Measurements from ENCODE around the gene IMMP2L.
"Not testable (repeated sequence)": the region's sequence is repeated elsewhere in the genome, so short reads cannot be mapped to it uniquely, and the experiment has no call there.

Gene IMMP2L

DNA sequence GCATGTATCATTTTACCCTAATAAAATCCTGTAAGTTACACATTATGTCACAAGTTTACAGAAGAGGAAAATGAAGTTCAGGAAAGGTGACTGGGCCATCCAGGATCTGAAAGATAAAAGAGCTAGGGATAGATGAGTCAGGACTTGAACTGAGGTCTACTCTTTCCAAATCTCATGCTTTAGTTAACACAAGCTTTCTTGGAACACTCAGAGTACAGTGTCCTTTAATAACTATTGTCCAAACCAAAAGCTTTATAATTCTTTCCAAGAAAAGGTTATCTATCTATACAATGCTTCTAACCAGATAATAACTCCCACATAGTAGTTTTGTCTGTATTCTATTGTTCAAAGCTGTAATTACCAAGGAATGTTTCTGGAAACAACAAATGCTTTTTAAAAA is 306.7 kb downstream of the IMMP2L start:
- no peak for DNase-seq

DNA sequence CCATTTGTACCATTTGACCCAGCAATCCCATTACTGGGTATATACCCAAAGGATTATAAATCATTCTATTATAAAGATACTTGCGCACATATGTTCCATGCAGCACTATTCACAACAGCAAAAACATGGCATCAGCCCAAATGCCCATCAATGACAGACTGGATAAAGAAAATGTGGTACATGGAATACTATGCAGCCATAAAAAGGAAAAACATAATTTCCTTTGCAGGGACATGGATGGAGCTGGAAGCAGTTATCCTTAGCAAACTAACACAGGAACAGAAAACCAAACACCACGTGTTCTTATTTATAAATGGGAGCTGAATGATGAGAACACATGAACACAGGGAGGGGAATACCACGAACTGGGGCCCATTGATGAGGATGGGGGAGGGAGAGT is 310.9 kb downstream of the IMMP2L start:
- not testable (repeated sequence) for DNase-seq

DNA sequence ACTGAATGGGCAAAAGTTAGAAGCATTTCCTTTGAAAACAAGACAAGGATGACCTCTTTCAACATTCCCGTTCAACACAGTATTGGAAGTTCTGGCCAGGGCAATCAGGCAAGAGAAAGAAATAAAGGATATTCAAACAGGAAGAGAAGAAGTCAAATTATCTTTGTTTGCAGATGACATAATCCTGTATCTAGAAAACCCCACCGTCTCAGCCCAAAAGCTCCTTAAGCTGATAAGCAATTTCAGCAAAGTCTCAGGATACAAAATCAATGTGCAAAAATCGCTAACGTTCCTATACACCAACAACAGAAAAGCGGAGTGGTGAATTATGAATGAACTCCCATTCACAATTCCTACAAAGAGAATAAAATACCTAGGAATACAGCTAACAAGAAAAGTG is 312.5 kb downstream of the IMMP2L start:
- not testable (repeated sequence) for DNase-seq

DNA sequence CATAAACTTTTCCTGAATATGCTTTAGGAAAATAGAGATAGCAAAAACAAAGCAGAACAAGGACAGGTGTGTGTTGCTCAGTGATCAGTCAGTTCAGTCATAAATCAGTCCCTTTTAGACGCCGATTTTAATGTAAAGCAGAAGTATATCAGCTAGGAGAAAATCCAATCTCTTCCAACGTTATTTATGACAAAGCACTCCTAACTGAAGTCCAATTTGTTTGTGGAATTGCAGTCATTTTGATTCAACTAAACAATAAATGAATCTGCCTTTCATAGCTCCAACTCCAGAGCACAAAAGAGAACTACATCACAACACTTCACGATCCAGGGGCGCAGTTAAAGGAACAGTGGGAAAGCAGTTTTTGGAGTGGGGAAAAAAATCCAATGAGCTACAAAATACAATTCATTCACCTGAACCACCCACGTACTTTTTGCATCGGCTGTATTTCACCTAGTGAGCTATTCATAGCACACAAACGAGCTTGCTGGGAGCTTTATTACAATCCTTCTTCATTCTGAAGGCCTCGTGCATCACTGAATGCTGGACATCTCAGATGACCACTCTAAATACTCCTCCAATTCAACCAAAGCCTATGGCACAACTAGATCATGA is 320.0 kb downstream of the IMMP2L start:
- no peak for DNase-seq

DNA sequence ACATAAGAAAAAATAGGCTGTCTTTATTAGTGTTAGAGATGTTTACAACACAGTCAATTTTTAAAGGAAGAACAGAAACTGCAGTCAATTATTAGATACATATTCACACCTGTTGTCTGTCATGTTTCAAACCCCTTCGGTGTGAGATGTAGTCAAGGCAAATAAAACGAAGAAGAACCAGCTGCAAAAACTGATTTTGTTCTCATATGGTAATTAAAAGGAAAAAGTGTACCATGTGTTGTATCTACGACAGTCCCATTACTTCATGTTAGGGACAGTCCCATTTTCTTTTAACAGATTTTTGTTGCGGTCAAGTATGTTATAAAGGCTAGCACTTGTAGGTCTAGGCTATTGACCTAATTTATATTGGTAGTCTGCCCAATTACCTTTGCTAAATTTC is 321.9 kb downstream of the IMMP2L start:
- DNase-seq: no peak

DNA sequence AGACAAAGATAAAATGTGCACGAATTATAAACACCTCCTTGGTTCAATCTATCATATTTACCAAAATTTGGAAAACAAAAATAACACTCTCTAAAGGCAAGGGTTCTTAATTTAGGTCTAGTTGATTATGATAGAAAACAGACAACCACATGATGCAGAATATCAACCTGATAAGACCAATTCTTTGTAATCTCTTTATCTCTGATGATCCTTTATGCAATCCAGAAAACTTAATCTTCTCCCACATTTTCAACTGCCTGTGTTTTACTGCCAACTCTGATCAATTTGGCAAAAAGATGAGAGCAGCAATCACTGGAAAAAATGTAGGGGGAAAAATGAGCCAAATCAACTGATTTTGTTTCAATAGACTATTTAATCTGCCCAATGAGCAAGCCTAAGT is 322.9 kb downstream of the IMMP2L start:
- DNase-seq: no peak

DNA sequence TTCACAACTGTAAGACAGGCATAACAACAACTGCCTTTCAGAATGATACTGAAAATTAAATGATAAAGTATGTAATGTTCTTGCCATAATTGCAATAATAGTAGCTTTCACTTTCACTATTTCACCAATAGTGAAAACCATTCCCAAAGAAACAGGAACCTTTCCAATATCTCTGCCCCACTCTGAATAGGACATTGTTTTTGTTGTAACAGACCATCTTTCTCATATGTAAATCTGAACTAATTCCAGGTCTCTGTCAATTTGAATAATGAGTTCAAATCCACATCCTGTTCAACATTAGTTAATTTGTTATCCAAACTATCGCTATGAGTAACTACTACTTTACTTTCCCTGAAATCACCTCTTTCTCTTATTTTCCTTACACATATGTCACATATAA is 323.4 kb downstream of the IMMP2L start:
- no peak for DNase-seq

DNA sequence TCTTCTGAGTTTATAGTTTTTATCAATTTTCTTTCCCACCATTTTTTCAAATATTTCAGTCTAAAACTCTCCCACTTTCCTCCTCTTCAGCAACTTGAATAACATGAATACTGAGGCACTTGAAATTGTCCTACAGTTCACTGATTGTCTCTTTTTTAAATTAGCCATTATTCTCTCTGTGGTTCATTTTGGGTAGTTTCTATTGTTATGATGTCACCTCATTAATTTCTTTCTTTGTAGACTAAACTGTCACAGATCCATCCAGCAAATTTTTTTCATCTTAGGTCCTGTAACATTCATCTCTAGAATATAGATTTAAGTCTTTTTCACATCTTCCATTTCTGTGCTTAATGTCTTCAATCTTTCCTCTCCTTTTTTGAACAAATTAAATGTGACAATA is 326.6 kb downstream of the IMMP2L start:
- no peak for DNase-seq

DNA sequence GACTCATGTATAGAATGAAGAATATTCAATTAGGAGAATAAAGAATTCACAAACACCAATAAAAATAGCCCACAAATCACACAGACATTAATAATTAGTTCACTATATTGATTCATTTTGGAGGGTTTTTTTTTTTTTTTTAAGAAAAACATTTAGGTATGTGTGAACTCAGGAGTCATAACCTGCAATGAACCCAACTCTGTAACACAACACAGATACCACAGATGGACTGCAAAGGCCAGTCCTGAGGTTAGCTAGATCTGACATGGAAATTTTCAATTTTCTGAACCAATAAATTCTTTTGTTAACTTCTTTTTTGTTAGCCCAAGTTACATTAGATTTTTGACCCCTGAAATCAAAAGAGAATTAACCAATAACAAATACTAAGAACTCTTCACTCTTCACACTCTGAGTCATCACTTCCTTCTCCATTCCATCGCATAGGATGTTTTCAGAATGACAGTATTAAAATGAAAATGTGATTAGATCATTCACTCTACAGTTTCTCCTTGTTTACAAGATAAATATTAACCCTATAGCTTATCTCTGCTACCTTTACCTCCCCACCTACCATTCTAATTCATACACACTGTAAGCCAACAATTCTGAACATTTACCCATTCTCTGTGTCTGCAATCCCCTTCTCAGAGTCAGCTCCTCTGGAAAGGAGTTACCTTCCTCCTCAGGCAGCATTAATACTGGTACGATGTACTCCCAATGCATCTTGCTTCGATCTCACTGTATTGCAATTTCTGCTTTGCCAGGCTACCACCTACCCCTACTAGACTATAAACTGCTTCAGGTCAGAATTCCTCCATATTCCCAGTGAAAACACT is 329.8 kb downstream of the IMMP2L start:
- DNase-seq: no peak

DNA sequence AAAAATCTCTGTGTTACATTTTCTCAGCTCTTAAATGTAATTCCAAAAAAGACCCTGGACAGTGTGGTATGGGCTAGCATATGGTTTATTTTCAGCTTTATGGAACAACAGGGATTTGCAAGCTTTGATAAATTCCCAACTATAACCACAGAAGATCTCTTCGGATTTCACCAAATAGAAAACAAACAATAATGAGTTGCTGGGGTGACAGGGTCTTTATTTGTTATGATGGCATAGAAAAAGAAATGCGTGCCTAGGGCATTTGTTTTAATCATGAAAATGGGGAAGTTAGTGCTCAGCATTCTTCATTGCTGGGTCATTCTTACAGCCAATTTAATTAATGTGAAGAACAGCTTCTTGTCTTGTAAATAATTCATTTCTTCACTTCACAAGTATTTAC is 332.4 kb downstream of the IMMP2L start:
- DNase-seq: no peak

DNA sequence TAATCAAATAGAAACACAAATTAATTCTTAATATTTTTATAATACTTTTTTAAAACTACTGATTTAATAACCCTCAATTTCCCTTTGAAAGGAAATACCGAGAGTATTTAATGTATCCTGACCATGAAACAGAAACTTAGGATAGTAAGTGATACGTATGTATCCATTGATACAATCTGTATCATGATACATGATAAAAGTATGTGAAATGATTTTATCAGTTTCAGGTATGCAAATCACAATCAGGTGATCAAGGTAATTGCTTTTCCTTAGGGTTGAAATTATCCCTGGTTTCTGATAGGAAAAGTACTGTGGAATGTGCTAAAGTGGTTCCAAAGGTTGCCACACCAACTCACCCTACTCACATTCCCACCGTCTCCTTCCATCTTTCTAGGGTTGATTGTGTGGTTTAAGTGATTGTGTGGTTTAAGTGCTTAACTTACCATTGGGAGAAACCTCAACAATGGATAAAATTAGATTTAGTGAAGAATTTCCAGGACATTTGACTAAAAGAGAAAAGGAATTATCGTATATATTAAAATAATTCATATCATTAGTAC is 333.0 kb downstream of the IMMP2L start:
- DNase-seq: no peak

DNA sequence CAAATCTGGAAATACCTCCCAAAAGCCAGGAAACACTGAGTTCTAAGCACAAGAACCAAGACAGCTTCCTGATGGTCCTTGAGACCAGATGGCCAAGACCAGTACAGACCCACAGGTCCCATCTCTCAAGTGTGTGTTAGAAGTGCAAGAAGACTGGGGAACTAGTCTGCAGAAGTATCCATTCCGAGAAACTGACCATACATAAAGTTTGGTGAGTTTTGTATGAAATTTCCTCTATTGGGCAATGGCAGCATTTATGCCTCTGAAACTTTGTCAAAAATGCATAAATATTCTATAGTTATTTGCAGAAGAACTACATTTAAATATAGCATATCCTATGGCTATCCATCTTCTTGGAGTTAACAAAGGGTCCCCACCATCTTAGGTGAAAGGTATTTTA is 333.9 kb downstream of the IMMP2L start:
- no peak for DNase-seq

DNA sequence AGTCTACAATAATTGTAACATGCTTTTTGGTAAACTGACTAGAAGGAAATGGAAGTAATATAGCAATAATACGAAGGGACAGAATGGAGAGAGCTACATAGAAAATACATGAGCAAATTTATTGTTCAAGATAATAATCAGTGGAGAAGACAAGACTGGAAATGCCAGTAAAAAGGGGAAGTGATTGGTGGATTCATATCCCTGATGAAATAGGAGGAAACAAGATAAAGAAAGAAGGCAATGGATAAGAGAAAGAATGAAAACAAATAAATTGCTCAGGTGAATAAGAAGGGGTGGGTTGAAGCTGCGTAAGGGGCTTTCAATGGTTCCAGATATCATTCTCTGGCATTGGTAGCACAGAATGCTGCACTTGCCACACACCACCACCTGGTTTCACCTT is 335.5 kb downstream of the IMMP2L start:
- DNase-seq: no peak

DNA sequence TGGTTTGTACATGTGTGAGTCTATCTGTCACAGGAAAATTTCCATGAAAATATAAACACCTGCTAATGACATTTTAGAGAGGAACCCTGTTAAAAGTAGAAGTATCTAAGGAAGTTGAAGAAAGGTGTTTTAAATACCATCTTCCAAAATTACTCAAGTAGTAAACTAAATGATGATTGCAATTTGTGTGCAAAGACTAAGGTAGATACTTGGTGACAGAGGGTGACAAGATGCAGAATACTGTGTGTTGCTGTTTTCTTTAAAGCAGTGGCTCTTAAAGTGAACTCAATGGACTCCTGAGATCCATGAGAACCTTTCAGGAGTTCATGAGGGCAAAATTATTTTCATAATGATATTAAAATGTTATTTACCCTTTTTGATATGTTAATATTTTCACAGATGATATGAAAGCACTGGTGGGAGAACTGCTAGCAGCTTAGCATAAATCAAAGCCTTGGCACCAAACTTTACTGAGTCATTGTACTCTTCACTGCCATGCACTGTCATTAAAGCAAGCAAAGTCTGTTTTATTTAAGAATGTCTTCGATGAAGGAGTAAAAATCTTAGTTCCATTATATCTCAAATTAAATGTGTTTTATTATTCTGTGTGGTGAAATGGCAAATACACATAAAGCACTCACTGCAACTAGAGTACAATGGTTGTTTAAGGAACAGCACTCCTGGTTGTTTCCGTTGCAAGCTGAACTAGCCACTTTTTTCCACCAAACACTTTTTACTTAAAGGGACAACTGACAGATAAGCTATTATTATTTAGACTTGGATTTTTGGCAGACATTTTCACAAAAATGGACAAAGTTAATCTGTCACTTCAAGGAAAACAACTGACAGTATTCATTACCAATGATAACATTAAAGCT is 337.7 kb downstream of the IMMP2L start:
- DNase-seq: no peak

DNA sequence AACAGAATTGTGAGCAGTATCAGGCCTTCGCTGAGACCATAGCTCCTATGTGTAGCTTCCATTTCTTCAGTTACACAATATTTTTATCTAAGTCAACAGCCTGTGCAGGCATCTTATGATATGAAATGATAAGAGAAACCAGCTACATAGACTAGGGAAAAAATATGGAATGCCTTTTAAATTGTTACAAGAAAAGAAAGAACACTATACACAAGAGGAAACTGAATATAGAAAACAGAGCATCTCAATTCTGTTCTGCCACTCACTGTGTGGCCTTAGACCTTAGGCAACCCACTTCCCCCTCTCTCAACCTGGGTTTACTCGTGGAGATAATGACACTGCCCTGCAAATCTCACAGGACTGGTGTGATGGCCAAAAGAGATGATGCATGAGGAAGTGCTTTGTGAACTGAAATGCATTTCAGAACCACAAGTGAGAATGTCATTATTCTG is 338.5 kb downstream of the IMMP2L start:
- no peak for DNase-seq

DNA sequence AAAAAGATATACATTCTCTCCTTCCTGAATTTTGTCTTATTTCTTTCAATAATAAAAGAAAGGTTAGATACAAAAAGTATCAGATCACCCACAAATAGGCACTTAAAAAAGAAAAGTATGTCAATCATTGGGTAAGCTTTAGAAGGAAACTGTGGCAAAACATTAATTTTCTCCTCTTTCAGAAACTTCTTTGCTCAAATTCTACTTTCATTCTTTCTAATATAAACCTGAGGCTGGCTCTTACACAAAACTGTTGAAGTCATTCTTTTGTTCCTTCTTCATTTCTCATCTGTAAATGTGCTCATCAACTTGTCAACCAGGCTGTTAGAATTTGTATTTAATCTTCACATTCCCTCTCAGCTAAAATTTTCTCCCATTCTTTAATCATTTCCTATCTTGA is 346.7 kb downstream of the IMMP2L start:
- DNase-seq: no peak

DNA sequence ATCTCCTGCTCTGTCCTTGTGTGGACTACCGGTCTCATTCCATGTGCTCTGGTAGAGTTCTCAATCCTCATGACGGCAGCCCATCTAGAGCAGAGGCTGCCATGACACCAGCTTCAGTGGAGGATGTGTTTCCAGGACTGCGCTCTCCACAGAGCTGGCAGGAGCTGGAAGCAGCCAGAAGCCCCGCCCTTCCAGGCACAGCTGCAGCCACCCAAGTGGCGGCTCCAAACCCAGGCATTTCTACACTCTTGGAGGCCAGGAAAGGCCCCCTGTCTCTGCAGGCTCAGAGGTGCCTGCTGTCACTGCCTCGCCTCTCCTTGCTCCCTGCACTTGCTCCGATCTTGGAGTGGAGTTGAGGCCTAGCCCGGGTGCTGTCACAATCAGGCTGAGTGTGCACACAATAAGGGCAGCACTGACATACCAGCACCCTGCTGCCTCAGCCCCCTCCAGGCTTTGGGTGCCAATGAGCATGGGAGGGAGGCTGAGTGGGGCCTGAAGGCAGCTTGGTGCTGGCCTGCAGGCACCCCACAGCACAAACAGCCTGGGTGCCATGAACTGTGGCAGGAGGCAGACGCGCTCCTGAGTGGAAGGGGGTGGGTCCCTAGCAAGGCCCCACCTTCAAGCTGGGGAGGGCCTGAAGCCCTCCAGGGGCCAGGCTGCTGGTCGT is 349.3 kb downstream of the IMMP2L start:
- no peak for DNase-seq

DNA sequence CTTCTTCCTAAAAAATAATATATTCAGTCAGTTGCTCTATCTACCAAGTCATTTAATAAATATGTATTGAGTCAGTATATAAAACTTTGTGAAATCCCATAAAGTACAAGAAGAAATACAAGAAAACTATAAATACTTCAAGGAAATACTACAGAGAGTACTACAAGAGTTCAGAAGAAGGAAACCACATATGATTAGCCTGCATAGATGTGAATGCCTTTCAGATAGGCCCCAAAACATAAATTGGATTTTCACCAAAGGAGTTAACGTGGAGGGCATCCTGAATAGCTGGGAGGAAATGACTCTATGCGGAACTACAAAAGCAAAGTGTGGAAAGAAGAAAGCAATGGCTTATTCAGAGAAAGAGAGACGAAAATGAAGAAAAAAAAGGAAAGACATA is 351.3 kb downstream of the IMMP2L start:
- no peak for DNase-seq

DNA sequence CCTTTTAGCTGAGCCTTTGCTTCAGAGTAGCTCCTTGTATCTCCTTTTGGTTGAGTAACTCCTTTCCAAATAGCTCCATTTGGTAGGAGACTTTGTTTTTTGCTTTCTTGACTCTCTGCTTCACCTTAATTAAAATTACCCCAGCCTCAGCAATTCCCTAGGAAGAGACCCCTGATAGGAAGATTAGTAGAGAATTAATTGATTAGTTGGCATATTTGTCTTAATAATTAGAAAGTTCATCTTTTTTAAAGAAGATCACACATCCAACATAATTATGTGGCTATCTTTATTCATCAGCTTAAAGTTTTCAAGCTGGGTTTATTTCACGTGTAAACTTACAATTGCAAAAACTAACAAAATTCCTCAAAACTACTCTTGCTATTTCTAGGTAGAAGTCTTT is 352.2 kb downstream of the IMMP2L start:
- DNase-seq: no peak

DNA sequence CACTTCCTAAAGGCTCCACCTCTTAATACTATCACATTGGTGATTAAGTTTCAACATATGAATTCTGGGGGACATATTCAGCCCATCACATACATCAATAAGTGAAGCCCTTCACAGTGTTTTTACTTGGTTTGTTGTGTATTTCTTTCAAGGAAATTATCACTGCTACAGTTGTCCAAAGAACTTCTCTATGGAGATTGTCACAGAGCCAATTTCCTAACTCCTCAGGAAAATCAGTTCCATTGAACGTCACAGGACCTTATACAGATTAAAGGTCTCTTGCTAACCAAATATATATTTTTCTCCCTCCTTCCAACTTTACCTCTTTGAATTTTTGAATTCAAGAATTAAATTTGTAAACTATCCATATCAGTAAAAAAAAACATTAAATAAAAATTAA is 357.0 kb downstream of the IMMP2L start:
- DNase-seq: no peak

DNA sequence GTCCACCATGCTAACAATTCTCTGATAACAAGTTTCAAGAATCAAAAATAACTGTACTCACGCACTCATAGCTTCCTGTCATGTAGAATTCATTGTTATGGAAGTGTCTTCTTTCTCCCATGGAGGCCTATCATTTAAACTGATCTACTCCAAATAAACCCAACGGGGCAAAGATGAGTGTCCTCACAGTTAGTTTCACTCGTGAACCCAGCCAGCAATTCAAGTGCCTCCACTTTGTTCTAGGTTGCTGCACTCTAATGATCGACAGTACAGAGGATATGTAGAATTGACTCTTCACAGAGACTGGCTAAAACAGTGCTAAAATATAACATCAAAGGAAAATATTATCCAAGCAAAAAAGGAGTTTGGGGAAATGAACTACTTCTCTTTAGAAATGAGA is 360.0 kb downstream of the IMMP2L start:
- DNase-seq: no peak

DNA sequence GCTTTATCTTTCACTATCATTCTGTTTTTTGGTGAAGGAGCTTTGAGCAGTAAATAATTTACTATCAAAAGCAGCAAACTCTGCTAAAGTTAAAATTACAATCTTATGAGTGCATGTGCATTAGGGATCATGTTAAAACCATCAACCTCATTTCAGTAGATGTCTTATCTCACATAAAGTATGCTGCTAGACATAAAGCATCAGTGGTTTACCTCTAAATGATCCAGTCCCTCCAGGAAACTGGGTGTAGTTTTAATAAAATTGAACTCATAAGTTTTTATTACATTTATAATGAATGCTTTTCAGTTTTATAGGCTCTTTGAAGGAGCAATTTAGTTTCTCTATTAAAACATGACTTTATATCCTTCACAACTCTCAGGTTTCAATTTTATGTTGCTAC is 362.6 kb downstream of the IMMP2L start:
- no peak for DNase-seq

DNA sequence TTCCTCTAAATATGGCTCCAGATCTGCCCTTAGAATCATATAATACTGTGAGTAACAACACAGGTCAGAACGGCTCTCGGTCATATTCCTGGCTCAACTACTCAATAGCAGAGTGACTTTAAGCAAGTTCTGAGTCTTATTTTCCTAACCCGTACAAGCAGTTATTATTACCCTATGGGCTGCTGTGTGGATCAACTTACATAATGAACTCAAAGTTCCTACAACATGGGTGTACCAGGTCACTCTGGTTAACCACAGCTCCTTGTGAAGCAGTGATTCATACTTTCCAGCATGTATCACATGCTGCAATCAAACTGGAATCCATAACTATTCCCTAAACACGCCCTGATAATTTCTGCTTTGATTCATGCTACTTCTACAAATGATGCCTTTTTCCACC is 364.0 kb downstream of the IMMP2L start:
- DNase-seq: no peak

Measured in KG1 (cell line).